ENCODE results near the gene USHBP1.

DNA sequence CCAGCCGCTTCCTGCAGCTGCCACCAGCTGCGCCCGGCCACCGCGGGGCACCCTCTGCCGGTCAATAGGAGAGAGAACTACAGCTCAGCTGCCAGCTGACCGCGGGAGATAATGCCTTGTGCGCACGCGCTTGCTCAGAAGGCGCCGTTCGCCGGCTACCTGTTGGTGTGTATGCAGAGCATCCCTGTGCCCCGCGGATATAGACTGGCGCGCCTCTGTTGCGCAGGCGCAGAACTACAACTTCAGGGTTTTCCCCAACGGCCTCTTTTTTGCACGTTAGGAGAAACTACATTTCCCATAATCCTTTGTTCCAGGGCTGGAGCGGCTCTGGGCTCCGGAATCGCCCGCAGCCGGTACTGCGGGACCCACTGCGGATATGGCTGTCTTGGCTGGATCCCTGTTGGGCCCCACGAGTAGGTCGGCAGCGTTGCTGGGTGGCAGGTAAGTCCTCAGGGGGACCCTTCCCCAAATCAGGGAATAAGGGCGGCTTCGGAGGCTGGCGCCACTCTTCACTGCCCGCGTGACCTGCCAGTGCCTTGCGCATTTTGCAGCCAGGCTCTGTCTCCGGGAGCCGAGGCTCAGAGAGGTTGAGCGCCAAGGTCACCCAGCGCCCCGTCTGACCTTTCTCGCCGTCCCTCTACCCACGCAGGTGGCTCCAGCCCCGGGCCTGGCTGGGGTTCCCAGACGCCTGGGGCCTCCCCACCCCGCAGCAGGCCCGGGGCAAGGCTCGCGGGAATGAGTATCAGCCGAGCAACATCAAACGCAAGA is 41.2 kb upstream of the USHBP1 start, which contains the start of gene MRPL34:
- 0 out of 2 replicates have a peak, but pooled peaks have one; percentile 26 for TF ChIP-seq ZNF230 (CRISPR knock-in tag; IDR thresholded peaks at IDR 0.05)
- TF ChIP-seq RELA (CRISPR knock-in tag; IDR thresholded peaks at IDR 0.05), result peak; percentile 36; the same call in 1 of the 2 replicates
- TF ChIP-seq, protein P1, sequence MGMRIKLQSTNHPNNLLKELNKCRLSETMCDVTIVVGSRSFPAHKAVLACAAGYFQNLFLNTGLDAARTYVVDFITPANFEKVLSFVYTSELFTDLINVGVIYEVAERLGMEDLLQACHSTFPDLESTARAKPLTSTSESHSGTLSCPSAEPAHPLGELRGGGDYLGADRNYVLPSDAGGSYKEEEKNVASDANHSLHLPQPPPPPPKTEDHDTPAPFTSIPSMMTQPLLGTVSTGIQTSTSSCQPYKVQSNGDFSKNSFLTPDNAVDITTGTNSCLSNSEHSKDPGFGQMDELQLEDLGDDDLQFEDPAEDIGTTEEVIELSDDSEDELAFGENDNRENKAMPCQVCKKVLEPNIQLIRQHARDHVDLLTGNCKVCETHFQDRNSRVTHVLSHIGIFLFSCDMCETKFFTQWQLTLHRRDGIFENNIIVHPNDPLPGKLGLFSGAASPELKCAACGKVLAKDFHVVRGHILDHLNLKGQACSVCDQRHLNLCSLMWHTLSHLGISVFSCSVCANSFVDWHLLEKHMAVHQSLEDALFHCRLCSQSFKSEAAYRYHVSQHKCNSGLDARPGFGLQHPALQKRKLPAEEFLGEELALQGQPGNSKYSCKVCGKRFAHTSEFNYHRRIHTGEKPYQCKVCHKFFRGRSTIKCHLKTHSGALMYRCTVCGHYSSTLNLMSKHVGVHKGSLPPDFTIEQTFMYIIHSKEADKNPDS (CRISPR knock-in tag; IDR thresholded peaks at IDR 0.05), result peak; percentile 57; the same call in 1 of the 2 replicates
- TF ChIP-seq ZNF232 (CRISPR knock-in tag; IDR thresholded peaks at IDR 0.05; ENCODE audit: borderline replicate concordance), result peak; percentile 47; the same call in 1 of the 2 replicates
- TF ChIP-seq CBX5 (CRISPR knock-in tag; IDR thresholded peaks at IDR 0.05; ENCODE audit: borderline replicate concordance), result peak; percentile 70; the same call in 1 of the 2 replicates
- TF ChIP-seq MEF2D (CRISPR knock-in tag; IDR thresholded peaks at IDR 0.05), result no peak; the same call in 1 of the 2 replicates
- no peak for TF ChIP-seq MATR3 (CRISPR knock-in tag; IDR thresholded peaks at IDR 0.05)
- peak; percentile 66; the same call in 1 of the 2 replicates for TF ChIP-seq MAX (IDR thresholded peaks at IDR 0.05)
- no peak for TF ChIP-seq NFATC3 (CRISPR knock-in tag; IDR thresholded peaks at IDR 0.05)
- TF ChIP-seq, protein P2, sequence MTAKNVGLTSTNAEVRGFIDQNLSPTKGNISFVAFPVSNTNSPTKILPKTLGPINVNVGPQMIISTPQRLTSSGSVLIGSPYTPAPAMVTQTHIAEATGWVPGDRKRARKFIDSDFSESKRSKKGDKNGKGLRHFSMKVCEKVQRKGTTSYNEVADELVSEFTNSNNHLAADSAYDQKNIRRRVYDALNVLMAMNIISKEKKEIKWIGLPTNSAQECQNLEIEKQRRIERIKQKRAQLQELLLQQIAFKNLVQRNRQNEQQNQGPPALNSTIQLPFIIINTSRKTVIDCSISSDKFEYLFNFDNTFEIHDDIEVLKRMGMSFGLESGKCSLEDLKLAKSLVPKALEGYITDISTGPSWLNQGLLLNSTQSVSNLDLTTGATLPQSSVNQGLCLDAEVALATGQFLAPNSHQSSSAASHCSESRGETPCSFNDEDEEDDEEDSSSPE (CRISPR knock-in tag; IDR thresholded peaks at IDR 0.05), result peak; percentile 72
- peak; percentile 96 for TF ChIP-seq CTCF (CRISPR knock-in tag; IDR thresholded peaks at IDR 0.05)
- TF ChIP-seq IRF2 (CRISPR knock-in tag; IDR thresholded peaks at IDR 0.05), result peak; percentile 77; the same call in 1 of the 2 replicates

Measured in HepG2 (cell line).